K562 (cell line): ENCODE data around the gene REM2. TPM values are rescaled to one million over a fixed set of nuclear protein-coding genes. Genes with fewer than 3 reads are reported as not detected.

Source experiments
- ADNP ChIP-seq: fragments of 200-800 bp; sonication (Bioruptor generic); IDR thresholded peaks from 2 replicates; pipeline ENCODE4 v1.6.1; 2016; ENCODE audit warnings: missing genetic modification characterization, missing compliant biosample characterization
- CHD4 ChIP-seq: fragments of 200-600 bp; sonication (generic); IDR thresholded peaks from 3 replicates; pipeline ENCODE4 v1.6.1; 2012; ENCODE audit warnings: low read depth, mild to moderate bottlenecking, mixed read lengths, low read length, inconsistent platforms; ENCODE audit not compliant: insufficient read depth, insufficient replicate concordance, poor library complexity, severe bottlenecking
- EGR1 ChIP-seq: fragments of 450-650 bp; conservative IDR thresholded peaks from 2 replicates; pipeline ENCODE4 v1.6.1; 2017; ENCODE audit warnings: mild to moderate bottlenecking
- ELF1 ChIP-seq: fragments of 200-800 bp; sonication (Bioruptor generic); IDR thresholded peaks from 2 replicates; pipeline ENCODE4 v1.6.1; 2016; ENCODE audit warnings: missing genetic modification characterization, missing compliant biosample characterization
- FOXK1 ChIP-seq: sonication (generic); formaldehyde crosslinking; IDR thresholded peaks from 2 replicates; pipeline ENCODE4 v1.8.0; 2022; ENCODE audit warnings: missing genetic modification reagents, mild to moderate bottlenecking, borderline replicate concordance
- GATAD2B ChIP-seq: fragments of 450-650 bp; IDR thresholded peaks from 2 replicates; pipeline ENCODE4 v1.6.1; 2017; ENCODE audit warnings: mild to moderate bottlenecking, borderline replicate concordance
- GTF2F1 ChIP-seq: IDR thresholded peaks from 2 replicates; pipeline ENCODE4 v1.6.1; 2011; ENCODE audit warnings: low read depth, low read length, improper control_type of control experiment
- GTF3C2 ChIP-seq: IDR thresholded peaks from 3 replicates; pipeline ENCODE4 v1.6.1; 2011; ENCODE audit warnings: borderline replicate concordance, mild to moderate bottlenecking, moderate library complexity; ENCODE audit not compliant: insufficient read length; ENCODE audit errors: extremely low read depth
- HNRNPLL ChIP-seq: fragments of 200-400 bp; formaldehyde crosslinking; IDR thresholded peaks from 2 replicates; pipeline ENCODE4 v1.6.1; 2017; ENCODE audit warnings: low read length, low read depth, mild to moderate bottlenecking; ENCODE audit not compliant: poor library complexity, severe bottlenecking
- KHSRP ChIP-seq: fragments of 450-650 bp; IDR thresholded peaks from 2 replicates; pipeline ENCODE4 v1.6.1; 2017
- MTF1 ChIP-seq: fragments of 250-450 bp; sonication (Bioruptor Pico); IDR thresholded peaks from 2 replicates; pipeline ENCODE4 v1.9.0; 2021; ENCODE audit warnings: moderate library complexity, mild to moderate bottlenecking, inconsistent platforms, borderline replicate concordance
- NFE2L1 ChIP-seq: fragments of 450-650 bp; IDR thresholded peaks from 2 replicates; pipeline ENCODE4 v1.6.1; 2016; ENCODE audit warnings: missing genetic modification characterization, low read depth, mild to moderate bottlenecking, missing compliant biosample characterization, moderate library complexity, borderline replicate concordance
- PHF21A ChIP-seq: fragments of 450-650 bp; IDR thresholded peaks from 2 replicates; pipeline ENCODE4 v1.6.1; 2017; ENCODE audit warnings: low read depth, borderline replicate concordance
- PHTF2 ChIP-seq: fragments of 250-450 bp; sonication (Bioruptor Pico); IDR thresholded peaks from 2 replicates; pipeline ENCODE4 v1.5.0; 2021; ENCODE audit warnings: mild to moderate bottlenecking
- RBM22 ChIP-seq: fragments of 200-400 bp; formaldehyde crosslinking; IDR thresholded peaks from 2 replicates; pipeline ENCODE4 v1.6.1; 2018; ENCODE audit warnings: low read length, low read depth; ENCODE audit not compliant: poor library complexity, severe bottlenecking
- SIN3A ChIP-seq, 2 experiments: fragments of 150-350 bp in 1 of 2; IDR thresholded peaks; 2 replicates each; pipeline ENCODE4 v1.6.1; 2011 to 2016; ENCODE audit warnings: borderline replicate concordance in 2 of 2, low read depth in 2 of 2, low read length in 2 of 2, mild to moderate bottlenecking in 2 of 2, moderate library complexity in 2 of 2; ENCODE audit not compliant: control insufficient read depth in 1 of 2
- SP2 ChIP-seq: IDR thresholded peaks from 2 replicates; pipeline ENCODE4 v1.6.1; 2011; ENCODE audit warnings: mild to moderate bottlenecking, low read depth, low read length, moderate library complexity; ENCODE audit not compliant: poor library complexity, severe bottlenecking; ENCODE audit errors: extremely low read depth
- TAF7 ChIP-seq: fragments of 450-650 bp; IDR thresholded peaks from 2 replicates; pipeline ENCODE4 v1.6.1; 2016; ENCODE audit warnings: missing genetic modification characterization, missing compliant biosample characterization
- USF2 ChIP-seq: sonication (generic); formaldehyde crosslinking; IDR thresholded peaks from 2 replicates; pipeline ENCODE4 v1.5.0; 2020; ENCODE audit warnings: missing genetic modification reagents
- XRCC4 ChIP-seq: IDR thresholded peaks from one replicate; pipeline ENCODE4 v1.6.1; 2011; ENCODE audit not compliant: insufficient read depth, insufficient read length; ENCODE audit errors: extremely low read depth
- ZBTB17 ChIP-seq: fragments of 450-650 bp; formaldehyde crosslinking; IDR thresholded peaks from 2 replicates; pipeline ENCODE4 v1.4.0; 2020; ENCODE audit warnings: mild to moderate bottlenecking
- ZFP36 ChIP-seq: fragments of 150-350 bp; IDR thresholded peaks from 2 replicates; pipeline ENCODE4 v1.6.1; 2018; ENCODE audit warnings: low read length, low read depth; ENCODE audit not compliant: partially characterized antibody
- ZNF146 ChIP-seq: IDR thresholded peaks from one replicate; pipeline ENCODE4 v1.6.1; 2018; ENCODE audit warnings: missing compliant biosample characterization; ENCODE audit not compliant: unreplicated experiment
- ZNF253 ChIP-seq: fragments of 250-450 bp; sonication (Bioruptor Pico); conservative IDR thresholded peaks from 2 replicates; pipeline ENCODE4 v1.6.1; 2021; ENCODE audit warnings: mild to moderate bottlenecking
- ZNF324 ChIP-seq: fragments of 250-450 bp; sonication (Bioruptor Pico); IDR thresholded peaks from 2 replicates; pipeline ENCODE4 v1.4.0; 2020; ENCODE audit warnings: mild to moderate bottlenecking
- polyA plus RNA-seq, 8 experiments: library from polyadenylated mRNA; depleted of rRNA in 4 of 8; stranded (reverse) in 5 of 8; unstranded in 3 of 8; fragments of >200 nt; fragmentation: Nextera tagmentation in 2 of 8; fragmentation: Illumina TruSeq in 1 of 8; extraction: Ambion mirVana in 2 of 8; extraction: Trizol in 1 of 8; gene quantifications; 2 replicates each; pipeline versions ENCODE4 v1.2.1 to v1.2.3, GENCODE V29; 2011 to 2014; ENCODE audit warnings: inconsistent platforms in 1 of 8, missing spikeins in 1 of 8
- total RNA-seq, 7 experiments: library from RNA; depleted of rRNA in 6 of 7; stranded (reverse); fragments of >200 nt in 6 of 7; fragmentation: Illumina TruSeq in 2 of 7; extraction: Trizol in 2 of 7; gene quantifications; 2 replicates each; pipeline versions ENCODE4 v1.2.1 to v1.2.3, GENCODE V29; 2011 to 2021; ENCODE audit warnings: low replicate concordance in 1 of 7

The REM2 gene
- total and polyA plus RNA-seq, 9 of the 15 experiments (the other 6 are each of a cell fraction or from before 2014, with no cell fraction given) = 0.18 to 1.0 (median 0.38) TPM

GRCh38 chr14:22897357-22897756 is 14.3 kb downstream of the REM2 start (continued):
- TF ChIP-seq NFE2L1 (tag) (no peak), CHD4 (no peak), ZBTB17 (CRISPR knock-in tag) (no peak), USF2 (CRISPR knock-in tag) (no peak), HNRNPLL (no peak), EGR1 (no peak), SP2 (no peak), ZNF146 (CRISPR knock-in tag) (no peak), GTF3C2 (no peak), ADNP (no peak), TAF7 (tag) (no peak), ELF1 (tag) (no peak), MTF1 (CRISPR knock-in tag) (no peak), GTF2F1 (no peak), XRCC4 (no peak), FOXK1 (CRISPR knock-in tag) (no peak), RBM22 (no peak), ZNF253 (no peak), ZFP36 (no peak), PHF21A (no peak), ZNF324 (CRISPR knock-in tag) (no peak), SIN3A (IDR thresholded peaks at IDR 0.05; ENCODE audit: borderline replicate concordance in 2 of 2, control insufficient read depth in 1 of 2, low read depth in 2 of 2, low read length in 2 of 2) (no peak), GATAD2B (peak; percentile 81), PHTF2 (CRISPR knock-in tag) (no peak), KHSRP (no peak; the same call in 1 of the 2 replicates)
